Dermis microvascular lymphatic vessel endothelial cell (primary cell): ENCODE results near the gene ZNF74. TPM values are rescaled to one million over a fixed set of nuclear protein-coding genes. Genes with fewer than 3 reads are reported as not detected.

Experiments
- DNase-seq, 2 donors: peaks; one replicate each; pipeline versions ENCODE4 v3.0.0 to v3.0.0-alpha.2; 2010; ENCODE audit warnings: low read depth in 2 of 2
- total RNA-seq: library from RNA; depleted of rRNA; stranded (reverse); fragments of >200 nt; gene quantifications from 2 replicates; pipeline ENCODE4 v1.2.1, GENCODE V29; 2014

The ZNF74 gene
- total RNA-seq, 1 donor from 2014 or later, result 10.0 TPM

DNA sequence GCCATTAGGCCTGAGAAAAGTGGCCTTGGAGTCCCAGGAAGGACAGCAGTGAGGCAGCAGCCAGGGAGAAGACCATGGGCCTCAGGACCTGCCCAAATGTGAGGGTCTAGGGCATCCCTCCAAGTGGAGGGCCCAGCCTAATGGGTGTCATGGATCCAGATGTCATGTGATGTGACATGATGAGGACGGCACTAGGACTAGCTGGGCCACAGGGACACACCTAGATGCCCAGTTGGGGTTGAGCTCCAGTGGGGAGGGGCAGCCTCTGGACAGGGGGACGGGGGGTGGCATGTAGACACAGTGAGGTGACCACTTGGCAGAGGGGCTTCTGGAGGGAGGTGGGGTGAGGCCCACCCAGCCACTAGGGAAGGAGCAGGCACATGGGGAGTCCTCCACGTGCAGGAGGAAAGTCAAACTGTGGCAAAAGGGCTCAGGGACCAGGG, 38.3 kb downstream of the ZNF74 start:
- DNase-seq, result no peak

DNA sequence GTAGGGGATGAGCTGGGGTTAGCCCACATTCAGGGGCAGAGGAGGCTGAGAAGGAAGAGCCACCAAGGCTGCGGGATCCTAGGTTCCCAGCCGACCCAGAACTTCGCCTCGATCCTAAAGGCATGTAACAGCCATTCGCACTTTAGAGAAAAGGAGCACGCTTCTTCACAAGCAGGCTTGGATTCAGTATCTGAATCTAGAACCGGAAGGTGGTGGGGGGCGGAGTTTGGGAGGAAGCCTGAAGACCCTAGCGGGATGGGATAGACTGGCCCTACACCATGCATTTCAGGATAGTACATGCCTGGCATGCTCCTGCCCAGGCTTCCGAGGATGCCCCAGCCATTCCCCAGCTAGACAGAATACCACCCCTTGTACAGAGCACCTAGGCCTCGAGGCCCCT, 39.2 kb downstream of the ZNF74 start:
- no peak for DNase-seq

DNA sequence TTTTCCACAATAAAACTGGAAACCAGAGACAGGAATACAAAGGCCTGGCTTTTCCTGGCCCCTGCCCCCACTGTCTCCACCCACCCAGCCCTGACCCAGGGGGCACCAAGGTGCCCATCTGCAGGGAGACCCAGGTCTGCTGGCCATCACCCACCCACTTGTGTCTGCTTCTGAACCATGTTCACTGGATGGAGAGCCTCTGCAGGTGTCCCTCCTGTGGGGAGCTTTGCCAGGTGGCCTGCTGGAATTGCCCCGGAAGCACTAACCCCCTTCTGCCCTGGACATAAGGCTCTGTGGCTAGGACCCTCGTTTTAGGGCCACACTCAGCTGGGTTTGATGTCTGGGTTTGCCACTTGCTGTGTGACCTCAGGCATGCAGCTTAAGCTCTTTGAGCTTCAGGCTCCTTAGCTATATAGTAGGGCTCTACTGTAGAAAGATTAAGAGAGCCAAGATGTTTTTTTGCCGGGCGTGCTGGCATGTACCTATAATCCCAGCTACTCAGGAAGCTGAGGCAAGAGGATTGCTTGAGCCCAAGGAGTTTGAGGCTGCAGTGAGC, 39.8 kb downstream of the ZNF74 start:
- DNase-seq, result no peak

DNA sequence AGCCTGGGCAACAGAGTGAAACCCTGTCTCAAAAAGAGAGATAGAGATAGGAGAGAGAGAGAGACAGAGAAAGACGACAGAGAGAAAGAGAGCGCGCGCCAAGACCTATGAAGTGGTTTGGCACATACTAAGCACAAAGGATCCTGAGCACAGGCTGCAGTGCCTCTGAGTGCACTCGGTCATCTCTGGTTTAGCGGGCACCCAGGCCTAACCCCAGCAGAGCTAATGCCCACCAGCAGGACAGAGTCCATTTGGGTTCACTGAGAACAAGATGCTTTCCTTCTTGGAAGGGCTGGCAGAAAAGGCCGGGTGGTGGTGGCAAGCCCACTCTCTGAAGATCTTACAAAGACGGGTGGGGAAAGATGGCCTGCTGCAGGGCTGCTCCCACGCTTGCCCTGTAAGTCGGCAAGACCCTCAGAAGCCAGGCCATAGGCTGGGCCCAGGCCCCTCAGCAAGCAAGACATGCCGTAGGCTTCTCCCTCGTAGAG, 40.4 kb downstream of the ZNF74 start:
- no peak for DNase-seq

DNA sequence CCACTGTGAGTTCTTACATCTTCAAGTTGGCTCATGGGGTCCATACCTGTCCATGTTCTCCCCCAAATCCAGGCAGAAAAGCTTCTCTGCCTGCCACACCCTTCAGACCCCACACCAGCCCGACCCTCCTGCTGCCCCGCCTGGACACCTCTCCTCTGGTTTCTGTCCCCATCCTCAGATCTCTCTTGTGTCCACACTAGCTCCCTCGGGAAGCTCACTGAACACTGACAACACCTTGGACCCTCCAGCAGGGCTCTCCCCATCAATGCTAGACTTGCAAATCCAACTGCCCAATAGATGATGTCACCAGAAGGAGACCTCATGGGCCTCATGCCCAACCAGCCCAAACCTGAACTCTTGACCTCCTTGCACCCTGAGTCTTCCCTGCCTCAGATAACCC, 40.8 kb downstream of the ZNF74 start:
- DNase-seq, result no peak

DNA sequence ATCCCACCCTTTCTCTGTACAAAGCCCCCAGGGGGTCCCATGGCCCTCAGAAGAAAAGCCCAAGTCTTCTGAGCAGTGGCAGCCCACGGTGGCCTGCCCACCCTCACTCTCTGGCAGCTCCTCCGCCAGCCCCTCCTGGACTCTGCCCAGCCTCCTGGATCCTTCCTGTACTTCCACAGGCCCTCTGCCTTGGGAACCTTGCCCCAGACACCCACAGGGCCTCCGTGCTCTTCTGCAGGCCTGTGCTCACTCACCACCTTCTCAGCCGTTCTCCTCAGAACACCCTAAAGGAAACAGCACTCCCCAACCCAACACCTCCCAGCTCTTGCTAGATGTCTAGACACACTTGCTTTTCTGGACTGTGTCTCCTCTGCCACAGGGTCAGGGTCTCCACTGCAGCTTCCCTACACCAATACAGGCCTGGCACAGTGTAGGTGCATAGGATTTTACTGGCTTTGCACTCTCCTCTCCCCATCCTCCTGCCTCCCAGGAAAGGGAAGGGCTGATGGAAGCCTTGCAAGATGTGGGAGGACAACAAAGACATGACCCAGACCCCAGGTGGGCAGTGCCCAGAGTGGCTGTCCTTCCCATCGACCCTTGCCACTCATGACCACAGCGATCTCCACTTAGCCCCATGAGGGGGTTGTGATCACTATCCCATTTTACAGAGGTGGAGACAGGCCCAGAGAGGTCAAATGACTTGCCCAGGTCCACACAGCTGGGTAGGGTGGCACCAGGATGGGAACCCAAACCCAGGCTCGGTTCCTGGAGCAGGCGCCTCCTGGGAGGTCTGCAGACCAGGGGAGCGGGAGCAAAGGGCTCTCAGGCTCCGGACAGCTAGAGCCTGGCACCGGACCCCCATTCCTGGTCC, 41.7 kb downstream of the ZNF74 start:
- no peak for DNase-seq

DNA sequence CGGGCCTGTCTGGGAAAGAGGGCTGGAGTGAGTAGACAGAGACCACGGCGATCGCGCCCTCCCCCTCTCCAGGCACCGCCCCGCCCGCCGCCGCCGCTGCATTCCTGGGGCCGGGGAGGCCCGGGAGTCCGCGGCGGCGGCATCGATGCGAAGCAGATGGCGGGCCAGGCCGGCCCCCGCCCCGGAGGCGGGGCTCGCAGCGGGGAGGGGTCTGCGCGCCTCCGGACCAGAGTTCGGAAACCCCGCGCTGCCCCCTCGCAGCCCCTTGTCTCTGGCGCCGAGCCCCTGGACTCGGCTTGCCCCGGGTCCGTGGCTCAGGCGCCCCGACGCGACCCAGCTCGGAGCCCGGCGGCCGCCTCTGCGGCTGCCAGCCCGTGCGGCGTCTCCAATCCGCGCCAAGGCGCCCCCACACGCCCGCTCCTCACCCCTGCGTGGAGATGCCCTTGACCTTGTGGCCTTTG, 42.4 kb downstream of the ZNF74 start:
- no peak for DNase-seq

DNA sequence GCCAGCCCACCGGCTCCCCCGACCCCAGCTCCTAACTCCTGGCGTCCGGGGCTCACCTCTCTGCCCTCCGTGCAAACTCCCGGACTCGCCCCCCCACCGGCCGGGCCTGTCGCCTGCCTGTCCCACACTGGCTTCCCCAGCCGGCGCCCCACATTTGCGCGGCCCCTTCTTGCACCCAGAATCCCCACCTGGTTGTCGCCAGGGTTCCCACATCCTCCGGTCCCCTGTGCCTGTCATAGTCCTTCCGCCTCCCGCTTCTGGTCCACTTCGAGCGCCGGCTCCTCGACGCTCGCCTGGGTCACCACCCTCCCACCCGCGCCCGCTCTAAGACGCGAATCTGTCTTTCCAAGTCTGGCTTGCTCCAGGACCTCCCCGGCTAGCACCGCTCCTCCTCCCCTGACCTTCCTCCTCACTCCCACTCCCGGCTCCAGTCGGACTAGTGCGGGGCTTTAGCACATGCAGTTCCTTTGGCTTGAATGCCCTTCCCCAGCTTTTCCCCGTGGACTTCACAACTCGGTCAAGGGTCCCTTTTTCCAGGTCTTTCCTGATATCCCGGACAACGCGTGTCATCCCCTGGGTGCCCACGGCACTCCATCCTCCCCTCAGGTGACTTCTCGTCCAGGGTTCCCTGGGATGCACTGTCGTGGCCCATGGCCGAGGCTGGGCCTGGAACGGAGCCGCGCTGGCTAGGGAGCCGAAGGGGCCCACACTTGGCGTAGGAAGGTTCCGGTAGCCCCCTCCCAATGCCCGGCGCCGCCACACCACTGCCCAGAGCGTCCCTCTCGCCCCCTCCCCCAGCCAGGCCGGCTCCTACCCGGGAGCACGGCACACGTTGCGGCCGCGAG, 43.0 kb downstream of the ZNF74 start:
- peak in 1 of 2 donors; percentile 21 for DNase-seq

DNA sequence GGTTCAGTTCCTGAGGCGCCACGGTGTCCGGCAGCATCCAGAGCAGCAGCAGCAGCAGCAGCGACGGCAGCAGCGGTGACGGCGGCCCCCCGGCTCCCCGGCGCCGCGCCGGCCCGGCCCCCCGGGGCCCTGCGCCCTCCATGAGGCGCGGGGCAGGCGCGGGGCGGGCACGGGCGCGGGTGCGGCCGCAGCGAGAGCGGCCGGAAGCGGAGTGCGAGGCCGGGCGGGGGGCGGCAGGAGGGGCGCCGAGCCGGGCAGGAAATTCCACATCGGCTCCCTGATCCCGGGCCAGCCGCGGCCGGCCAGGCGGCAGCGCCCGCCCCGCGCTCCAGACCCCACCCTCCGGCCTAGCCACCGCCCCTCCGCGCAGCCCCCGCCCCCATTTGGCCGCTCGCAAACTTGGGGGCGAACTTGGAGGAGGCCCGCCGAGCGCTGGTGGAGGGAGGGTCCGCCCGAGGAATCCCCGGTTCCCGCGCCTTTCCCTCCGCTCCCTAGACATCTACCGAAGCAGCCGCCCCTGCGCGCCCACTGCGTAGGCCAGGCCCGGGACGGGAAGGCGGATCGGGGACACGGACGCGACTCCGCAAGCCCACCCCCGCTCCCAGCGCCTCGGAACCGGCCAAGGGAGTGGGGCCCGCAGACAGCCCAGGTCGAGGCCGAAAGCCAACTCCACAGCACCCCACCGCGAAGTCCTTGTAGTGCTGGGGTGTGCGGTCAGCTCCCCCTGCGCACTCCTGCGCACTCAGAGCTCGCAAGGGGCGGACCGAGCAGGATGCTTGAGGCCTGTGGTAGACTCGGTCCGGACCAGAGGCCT, 43.9 kb downstream of the ZNF74 start, which contains the start of gene SCARF2:
TSS of gene SCARF2 (minus strand) at position 213 of the 814 bp plus-strand sequence. CDS start at position 142, 71 bp downstream.
- DNase-seq, result peak in 1 of 2 donors; percentile 65

DNA sequence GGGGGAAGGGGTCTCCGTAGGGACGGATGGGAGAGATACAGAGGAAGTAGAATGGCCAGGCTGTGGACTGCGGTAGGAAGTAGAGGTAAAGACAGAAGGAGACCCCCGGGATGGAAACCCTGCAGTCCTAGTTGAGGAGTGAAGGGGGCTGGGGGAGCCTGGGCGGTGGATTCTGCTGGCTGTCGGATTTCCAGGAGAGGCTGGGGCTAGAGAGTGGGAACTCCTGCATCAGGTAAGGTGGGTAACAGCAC, 44.4 kb downstream of the ZNF74 start:
- DNase-seq, result no peak

DNA sequence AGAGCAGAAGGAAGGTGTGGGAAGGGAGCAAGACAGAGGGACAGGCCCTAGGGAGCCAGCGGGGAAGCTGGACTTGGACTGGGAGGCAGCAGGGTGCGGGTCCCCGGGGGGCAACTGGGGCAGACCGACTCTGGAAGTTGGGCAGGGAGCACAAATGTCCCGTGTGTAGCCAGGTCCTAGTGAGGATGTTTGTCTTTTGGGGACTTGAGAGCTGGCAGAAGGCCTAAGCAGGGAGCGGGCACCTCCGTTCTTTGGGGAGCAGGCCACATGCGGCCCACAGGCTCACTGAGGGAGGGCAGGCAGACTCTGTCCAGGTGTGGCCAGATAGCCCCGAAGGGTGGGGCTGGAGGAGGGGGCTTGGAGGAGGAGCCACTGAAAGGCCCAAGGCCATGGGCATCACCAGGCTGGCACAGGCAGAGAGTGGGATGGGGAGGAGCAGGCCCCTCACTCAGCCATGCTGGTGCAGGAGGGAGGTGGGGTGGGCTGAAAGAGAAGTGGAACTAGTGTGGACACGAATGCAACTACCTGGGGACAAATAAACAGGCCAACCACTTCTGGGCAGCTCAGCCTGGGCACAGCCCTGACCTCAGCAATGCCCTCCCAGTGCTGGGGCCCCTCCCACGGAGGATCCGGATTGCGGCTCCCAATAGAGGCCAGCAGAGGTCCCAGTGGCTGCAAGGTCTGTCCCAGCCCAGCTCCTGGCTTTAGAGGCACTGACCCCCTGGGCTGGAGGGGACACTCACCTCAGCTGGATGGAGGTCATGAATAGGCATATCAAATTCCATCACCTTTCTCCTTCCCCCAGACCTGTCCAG, 44.9 kb downstream of the ZNF74 start:
- no peak for DNase-seq

DNA sequence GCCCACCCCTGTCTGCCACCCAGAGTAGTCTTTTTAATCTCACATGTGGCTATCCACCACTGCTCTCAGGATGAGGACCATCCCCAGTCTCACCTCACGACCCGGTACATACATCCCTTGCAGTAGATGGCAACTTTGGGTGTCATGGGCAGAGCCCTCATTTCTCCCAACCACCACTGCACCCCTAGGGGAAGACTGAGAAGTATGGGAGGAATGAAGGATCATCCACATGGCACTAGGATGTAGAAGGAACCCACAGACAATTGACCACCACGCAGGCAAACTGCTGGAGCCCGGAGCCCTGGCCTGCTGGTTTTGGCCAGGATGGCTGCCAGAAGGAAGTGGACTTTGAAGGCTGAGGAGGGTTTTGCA, 45.6 kb downstream of the ZNF74 start:
- no peak for DNase-seq

DNA sequence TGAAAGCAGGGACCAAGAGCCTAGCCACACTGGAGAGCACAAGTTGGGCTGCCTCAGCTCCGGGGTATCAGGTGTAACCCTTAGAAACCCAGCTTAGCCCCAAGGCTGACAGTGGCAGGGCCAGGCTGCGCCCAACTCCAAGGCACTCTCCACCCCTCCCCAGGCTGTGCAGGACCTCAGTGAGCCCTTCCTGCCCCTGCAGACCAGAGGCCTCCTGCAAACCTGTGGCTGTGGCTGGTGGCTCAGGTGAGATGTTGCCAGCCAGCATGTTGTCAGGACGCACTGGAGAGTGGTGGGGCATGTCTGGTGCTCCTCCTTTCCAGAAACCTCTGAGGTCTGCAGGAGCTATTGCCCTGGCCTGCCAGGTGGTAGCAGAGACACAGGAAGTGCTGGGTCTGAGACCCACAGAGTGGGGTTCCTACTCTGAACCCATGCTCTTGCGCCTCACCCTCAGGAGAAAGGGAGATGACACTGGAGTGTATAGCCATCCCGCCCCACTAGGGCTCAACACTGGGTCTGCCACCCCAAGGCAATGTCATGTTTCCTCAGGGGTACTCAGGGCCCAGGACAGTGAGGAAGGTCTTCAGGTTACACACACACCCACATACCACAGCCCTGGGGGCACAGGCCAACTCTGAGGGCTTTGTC, 46.1 kb downstream of the ZNF74 start:
- no peak for DNase-seq

DNA sequence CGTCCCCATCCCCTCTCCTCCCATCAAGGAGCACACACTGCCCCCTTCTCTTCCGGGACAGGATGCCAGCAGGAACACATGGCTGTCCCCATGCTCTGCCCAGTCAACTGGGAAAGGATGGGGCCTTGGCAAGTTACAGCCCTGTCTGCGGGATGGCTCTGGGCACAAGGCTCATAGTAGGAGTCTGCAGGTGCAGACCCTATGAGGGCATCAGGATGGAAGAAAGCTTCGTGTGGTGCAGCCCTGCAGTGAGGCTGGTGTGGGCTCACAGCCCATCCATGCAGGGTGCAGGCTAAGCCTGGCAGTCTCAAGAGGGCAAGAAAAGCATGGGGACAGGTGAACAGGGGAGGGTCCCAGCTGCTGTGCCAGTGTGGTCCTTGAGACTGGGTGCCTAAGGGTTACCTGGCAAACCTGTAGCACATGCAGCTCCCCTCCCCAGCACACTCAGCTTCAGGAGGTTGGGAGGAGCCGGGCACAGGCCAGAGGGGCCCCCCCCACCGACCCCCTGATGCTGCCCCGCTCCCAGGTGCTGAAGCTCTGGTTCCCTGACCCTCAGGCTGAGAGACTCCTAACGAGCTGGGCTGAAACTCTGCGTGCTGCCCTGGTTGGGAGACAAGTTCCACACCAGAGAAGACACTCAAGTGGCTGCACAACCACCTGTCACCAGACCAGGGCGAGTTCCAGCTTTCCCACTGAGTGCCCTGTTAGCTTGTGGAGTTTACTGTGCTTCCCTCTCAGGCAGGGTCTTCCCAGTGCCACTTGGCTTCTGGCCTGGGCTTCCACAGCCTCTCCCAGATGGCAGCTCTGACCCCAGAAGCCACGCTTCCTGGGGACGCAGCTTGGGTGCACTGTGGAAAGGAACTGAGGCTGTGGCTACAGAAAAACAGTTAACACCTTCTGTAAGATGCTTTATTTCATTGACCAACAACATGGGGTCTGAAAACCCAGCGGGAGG, 47.0 kb downstream of the ZNF74 start:
- DNase-seq, result no peak

DNA sequence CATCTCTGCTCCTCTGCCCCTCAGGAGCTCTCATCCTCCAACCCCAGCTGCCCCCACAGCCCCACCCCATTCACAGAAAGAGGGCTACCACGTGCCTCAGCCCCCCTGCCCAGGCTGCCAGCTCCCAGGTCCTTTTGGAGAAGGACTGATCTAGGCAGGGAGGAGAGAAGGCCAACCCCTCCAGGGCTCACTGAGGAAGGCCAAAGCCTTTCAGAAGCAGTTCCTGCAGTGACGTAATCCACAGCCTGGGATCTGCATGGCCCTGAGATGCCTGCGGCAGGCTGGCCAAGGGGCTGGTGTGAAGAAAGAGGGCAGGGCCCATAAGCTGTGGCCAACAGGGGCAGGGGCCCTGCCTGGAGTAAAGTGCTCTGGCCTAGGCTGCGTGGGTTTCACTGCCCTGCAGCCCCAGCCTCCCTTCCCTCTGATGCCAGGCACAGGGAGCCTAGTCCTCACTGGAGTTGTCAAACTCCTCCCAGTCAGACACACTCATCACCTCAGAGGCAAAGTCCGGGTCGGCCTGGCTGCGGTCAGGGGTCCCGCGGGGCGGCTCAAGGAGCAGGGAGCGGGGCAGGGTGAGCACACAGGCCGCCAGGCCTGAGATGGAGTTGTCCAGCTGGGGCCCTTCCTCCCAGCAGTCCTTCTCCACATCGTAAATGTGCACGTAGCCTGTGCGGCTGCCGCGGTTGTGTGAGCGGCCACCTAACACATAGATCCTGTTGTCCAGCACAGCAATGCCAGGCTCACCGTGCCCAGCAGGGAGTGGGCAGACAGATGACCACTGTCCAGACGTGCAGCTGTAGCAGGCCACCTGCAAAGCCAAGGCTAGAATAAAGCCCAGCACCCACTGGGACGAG, 47.9 kb downstream of the ZNF74 start:
- no peak for DNase-seq

DNA sequence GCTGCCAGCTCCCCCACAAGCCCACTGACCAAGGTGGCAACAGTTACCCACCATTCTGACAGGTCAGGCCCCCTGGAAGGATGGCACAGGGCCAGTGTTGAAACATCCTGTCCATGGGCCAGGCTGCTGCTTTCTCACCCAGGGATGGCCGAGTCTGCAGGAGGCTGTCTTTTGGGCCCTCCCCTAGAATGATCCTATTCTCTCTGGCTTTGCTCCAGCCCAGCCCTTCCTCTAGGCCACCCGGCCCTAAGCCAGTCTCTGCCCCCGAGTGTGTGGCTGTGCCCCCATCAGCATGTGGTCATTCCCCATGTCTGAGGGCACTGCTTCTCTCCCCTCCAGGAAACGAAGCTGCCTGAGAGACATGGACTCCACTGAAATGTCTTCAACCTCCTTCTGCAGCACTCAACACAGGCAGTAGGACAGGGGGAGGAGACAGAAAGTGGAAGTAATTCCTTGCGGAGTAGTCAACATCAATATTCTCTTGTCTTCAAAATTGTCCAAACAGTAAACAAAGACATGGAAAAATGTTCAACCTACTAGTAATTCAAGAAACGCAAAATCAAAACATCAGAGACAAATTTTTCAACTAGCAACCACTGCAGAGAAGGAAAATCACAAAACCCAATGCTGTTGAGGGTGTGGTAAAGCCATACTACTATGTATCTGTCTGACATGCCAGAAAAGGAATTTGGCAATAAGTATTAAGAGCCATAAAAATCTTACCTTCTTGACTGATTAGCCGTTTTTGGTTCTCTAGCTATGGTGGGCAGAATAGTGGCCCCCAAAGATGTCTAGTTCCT, 48.7 kb downstream of the ZNF74 start:
- DNase-seq, result no peak

DNA sequence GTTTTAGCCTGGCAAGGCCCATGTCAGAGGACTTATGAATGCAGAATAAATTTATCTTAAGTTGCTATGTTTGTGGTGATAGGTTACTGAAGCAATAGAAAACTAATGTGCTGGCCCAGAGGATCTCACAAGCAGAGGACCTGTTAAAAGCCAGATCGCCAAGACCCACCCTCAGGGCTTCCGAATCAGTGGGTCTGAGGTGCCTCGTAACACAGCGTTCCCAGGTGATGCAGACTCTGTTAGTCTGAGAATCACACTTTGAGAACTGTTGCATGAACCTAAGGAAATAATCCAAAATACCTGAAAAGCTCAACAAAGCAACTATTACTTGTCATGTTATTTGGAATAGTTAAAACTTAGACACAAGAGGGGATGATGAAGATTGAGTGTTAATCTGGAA, 50.4 kb downstream of the ZNF74 start:
- no peak for DNase-seq
